NCI-H146 (cell line): ENCODE data around the gene KIRREL2.
"Not testable (repeated sequence)": the region's sequence is repeated elsewhere in the genome, so short reads cannot be mapped to it uniquely, and the experiment has no call there.

ENCODE experiments used
- DNase-seq: peaks from one replicate; lab custom pipeline; 2025; lab: John Stamatoyannopoulos, UW

Gene KIRREL2

GRCh38 chr19:35856546-35857149 lies at the start of gene KIRREL2:
TSS of gene KIRREL2 (plus strand) at chr19:35856911. CDS start at chr19:35857120, 209 bp downstream.
- no peak for DNase-seq

GRCh38 chr19:35807633-35808032 lies 49.1 kb upstream of the KIRREL2 start:
- no peak for DNase-seq

- DNase-seq = peak; percentile 27
Measured at GRCh38 chr19:35811317-35812219, 45.1 kb upstream of the KIRREL2 start.

DNA sequence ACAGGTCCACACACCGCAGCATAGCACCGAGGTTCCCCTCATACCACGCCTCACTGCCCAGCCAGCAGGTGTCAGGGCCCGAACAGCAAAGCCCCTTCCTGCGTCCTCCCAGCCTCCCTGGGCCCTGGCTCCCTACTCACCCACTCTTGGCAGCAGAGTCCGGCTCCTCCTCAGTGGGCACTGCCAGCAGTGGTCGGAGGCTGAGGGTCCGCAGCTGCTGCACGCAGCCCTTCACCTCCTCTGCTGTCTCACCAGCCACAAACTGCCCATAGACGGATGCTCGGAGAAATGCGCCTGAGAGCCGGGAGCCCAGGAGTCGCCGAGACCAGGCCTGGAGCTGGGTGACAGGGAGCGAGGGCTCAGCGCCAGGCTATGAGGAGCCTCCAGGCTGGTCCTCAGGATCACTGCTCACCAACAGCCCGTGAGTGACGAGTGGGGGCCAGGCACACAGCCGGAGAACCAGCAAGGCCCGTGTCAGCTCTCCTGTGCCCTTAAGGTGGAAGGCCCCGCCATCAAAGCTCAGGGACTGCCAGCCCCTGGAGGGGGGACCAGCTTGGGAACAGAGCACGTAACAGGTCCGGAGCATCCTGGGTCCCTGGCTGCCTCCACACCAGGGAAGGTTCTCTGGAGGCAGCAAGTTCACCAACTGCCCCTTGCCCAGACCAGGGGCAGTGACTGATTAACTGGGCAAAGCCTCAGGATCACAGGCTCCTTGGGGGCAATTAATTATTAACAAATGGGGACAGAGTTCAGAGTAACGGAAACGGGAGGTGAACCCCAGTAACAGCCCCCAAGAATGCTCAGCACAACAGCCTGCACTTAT lies 44.3 kb upstream of the KIRREL2 start, which contains the start of gene PRODH2:
Gene PRODH2, minus strand, starts transcription at position 626 of the 823 bp plus-strand sequence. Its CDS starts 40 bp downstream, at position 586.
- no peak for DNase-seq

GRCh38 chr19:35813043-35813890 lies 43.4 kb upstream of the KIRREL2 start:
- no peak for DNase-seq

DNA sequence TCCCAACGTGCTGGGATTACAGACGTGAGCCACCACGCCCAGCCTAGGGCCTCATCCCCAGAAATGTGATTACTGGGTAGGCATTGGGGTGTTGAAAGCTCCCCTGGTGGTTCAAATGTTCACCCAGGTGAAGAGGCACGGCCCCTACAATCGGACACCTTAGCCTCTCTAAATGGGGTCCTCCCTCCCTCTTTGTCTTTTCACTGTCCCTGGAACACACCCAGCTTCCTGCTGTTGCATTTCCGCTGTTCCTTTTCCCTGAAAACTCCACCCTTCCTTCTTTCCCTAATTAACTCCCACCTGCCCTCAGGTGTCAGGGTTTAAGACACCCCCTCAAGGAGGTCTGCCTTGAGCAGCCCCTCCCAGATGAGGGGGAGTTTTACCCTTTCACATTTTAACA lies 40.4 kb upstream of the KIRREL2 start:
- peak; percentile 47 for DNase-seq

DNA sequence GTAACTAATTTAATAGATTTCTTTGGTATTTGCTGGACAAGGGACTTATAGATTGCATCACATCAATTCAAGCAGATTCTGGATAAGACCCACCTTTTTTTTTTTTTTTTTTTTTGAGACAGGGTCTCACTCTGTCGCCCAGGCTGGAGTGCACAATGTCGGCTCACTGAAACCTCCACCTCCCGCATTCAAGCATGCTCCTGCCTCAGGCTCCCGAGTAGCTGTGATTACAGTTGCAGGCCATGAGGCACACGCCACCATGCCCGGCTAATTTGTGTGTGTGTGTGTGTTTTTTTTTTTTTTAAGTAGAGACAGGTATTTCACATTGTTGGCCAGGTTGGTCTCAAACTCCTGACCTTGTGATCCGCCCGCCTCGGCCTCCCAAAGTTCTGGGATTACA lies 39.9 kb upstream of the KIRREL2 start:
- no peak for DNase-seq

DNA sequence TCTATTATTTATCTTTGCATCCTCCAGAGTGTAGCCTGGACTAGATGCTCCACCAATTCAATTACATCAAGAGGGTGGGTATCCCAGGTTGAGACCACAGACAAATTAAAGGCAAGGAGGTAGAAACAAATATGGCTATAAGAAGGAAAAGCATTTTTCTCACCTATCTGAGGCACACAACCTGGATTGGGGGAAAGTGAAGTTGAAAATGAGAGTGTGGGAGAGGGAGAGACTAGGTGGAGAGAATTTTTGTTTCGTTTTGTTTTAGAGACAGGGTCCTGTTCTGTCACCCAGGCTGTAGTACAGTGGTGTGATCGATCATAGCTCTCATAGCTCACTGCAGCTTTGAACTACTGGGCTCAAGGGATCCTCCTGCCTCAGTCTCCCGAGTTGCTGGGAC lies 38.3 kb upstream of the KIRREL2 start:
- no peak for DNase-seq

DNA sequence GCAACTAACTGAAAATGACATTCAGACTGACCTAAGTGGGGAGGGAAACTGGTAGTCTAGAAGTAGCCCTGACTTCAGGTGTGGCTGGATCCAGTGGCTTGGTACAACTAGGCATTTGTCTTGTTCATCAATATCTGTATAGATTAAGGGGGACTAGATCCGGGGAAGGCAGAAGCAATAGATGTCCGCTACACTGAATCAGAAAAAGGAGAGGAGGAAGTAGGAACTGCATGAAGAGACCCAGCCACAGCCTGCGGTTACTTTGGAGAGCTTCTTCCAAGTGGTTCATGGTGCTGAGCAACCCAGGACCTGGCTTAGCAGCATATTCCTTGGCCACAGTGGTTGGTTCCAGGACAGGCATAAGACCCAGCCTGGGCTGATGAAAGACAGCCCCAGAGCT lies 34.1 kb upstream of the KIRREL2 start:
- DNase-seq = peak; percentile 18

GRCh38 chr19:35824150-35824549 lies 32.6 kb upstream of the KIRREL2 start:
- no peak for DNase-seq

GRCh38 chr19:35828692-35829301 lies 27.9 kb upstream of the KIRREL2 start:
- DNase-seq = no peak

DNA sequence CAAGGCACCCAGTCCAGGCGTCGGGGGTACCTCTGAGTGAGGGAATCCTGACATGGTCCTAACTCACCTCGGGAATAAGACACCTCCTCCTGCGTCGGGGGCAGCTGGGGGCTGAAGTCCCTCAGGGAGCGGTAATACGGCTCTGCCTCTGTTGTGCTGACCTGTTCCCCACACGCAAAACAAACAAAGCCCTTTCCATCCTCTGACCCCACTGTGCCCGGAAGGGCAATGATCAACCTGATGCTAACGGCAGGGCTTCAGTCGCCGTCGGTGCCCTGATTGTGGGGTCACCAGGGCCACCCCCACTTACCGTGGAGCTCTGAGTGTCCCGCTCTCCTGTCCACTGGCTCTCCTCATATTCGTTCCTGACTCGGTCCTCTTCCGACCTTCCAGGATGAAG lies 25.7 kb upstream of the KIRREL2 start:
- no peak for DNase-seq

DNA sequence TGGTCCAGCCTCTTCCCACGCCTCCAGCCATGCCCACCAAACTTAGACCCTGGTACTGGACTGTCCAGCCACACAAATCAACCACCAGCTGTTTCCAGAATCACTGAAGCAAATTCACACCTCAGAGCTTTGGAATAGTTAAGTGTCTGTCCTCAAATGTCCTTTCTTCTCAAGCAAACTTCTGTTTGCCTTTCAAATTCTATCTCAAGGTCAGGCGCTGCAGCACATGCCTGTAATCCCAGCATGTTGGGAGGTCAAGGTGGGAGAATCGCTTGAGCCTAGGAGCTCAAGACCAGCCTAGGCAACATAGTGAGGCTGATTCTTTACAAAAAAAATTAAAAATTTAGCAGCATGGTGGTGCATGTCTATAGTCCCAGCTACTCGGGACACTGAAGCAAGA lies 24.7 kb upstream of the KIRREL2 start:
- no peak for DNase-seq

- no peak for DNase-seq
Measured at GRCh38 chr19:35833972-35834371, 22.7 kb upstream of the KIRREL2 start.

GRCh38 chr19:35836096-35836495 lies 20.6 kb upstream of the KIRREL2 start:
- DNase-seq = not testable (repeated sequence)

DNA sequence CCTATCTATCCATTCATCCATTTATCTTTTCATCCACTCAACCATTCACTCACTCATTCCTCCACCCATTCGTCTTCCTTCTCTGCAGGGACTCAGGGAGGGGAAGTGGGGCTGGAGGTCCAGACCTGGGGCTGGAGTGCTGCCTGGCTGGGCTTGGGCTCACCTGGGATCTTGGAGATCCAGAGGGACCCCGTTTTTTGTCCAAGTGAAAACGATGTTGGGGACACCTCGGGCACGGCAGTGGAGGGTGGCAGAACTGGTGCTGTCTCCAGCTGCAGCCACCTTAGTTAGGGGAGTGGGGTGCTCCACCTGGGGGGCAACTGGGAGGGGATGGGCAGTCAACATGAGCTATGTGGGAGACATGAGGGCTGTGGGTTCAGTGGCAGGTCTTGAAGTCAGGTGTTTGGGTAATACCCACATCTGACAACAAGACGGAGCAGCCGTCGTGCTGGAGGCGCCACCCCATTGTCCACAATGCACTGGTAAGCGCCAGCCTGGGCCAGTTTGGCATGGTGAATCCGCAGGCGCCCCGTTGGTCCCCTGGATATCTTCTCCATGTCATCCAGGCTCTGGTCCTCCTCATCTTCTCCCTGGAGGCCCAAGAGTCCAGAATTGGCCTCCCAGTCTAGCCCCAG lies 14.6 kb upstream of the KIRREL2 start:
- DNase-seq = no peak

DNA sequence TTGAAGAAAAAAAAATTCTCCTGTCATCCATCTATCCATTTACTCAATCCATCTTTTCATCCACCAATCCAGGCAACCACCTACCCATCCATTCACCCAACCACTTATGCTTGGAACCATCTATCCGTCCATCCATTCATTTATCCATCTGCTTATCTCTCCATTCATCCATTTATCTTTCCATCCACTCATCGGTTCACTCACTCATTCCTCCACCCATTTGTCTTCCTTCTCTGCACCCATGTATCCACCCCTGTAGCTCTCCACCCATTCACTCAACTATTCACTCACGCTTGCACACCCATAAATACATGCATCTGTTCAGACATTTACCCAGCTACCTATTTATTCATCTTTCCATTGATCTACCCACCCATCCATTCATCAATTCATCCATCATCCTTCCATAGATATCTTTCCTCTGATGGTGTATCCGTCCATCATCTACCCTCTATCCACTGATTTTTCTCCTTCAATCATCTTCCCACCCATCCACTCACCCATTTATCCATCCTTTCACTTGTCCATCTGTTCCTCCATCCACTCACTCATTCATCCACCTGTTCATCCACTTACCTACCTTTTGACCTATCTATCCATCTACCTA lies 13.9 kb upstream of the KIRREL2 start:
- no peak for DNase-seq

DNA sequence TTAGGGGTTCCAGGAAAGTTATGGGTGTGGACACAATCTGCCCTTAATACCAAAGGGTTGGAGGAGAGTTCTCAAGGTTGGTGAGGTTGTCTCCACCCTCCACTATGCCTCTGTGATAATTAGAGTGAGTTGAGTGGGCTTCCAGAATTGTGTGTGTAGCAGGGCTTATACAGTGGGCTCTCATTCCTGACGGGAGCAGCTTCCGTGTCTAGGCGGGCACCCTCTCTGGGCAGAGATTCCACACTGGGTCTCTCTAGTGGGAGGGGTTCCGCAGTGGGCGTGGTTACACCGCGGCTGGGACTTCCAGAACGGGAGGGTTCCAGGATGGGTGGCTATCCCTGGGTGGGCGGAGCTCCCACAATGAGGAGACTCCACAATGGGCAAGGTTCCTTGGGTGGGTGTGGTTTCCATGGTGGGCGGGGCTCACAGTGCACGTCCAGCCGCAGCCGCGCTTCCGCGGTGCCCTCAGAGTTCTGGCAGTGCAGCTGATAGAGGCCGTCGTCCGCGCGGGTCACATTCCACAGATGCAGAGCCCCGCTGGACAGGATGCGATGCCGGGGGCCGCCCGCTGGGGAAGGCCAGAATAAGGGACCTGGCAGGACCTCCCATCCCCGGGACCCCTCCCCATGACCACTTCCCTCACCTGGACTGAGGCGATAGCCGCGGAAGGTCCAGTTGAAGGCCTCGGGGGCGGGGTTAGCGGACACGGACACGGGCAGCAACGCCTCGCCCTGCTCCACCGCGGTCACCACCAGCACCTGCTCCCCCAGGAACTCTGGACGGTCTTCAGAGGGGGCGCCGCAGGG lies 12.8 kb upstream of the KIRREL2 start:
- DNase-seq = peak; percentile 62

DNA sequence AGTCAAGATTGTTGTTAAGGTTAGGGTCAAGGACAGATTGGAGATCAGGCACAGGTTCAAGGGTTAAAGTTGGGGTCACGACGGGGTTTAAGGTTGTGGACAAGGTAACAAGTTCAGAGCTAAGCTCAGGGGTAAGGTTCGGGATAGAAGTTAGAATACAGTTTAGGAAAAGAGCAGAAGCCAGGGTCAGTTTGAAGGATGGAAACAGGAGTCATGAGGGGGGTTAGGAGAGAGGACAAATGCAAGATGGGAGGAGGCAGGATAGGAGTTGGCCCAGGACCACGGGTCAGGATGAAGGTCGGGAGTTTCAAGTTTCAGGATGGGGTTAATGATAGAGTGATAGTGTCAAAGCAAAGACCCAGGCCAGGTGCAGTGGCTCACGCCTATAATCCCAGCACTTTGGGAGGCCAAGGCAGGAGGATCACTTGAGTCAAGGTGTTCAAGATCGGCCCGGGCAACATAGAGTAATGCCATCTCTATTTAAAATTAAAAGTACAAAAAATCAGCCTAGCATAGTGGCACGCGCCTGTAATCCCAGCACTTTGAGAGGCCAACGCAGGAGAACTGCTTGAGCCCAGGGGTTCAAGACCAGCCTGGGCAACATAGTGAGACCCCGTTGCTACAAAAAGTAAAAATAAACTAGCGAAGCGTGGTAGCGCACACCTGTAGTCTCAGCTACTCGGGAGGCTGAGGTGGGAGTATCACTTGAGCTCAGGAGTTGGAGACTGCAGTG lies 12.1 kb upstream of the KIRREL2 start:
- DNase-seq = no peak
